Muscle of back (tissue), 13 donors: ENCODE results near the gene TM9SF2. TPM values are rescaled to one million over a fixed set of nuclear protein-coding genes. Genes with fewer than 3 reads are reported as not detected.
"Not testable (repeated sequence)": the region's sequence is repeated elsewhere in the genome, so short reads cannot be mapped to it uniquely, and the experiment has no call there.

Experiments used
- DNase-seq, 3 donors: peaks; one replicate each; pipeline versions ENCODE4 v3.0.0 to v3.0.0-alpha.2; 2013
- long read RNA-seq, 9 donors: transcript quantifications; one replicate each; lab custom pipeline, GENCODE V29; 2026
- polyA plus RNA-seq, 10 donors: library from polyadenylated mRNA; unstranded; fragments of 120-200 nt; gene quantifications; one replicate each; pipeline ENCODE4 v1.2.1, GENCODE V29; 2013; ENCODE audit not compliant: insufficient read length in 10 of 10

The TM9SF2 gene
- 10 to 100 TPM; 77.8 to 96.7 (median 84.9) TPM for polyA plus RNA-seq
- long read RNA-seq, donor 1, transcript TM9SF2-201 (17 exons, 3,430 nt), result major isoform, 15 of 30 reads
- long read RNA-seq, donor 1, partial matches to known transcripts, result 15 of 30 reads
- long read RNA-seq, donor 1, other reads (novel, unspliced or antisense), result 0 of 30 reads
- long read RNA-seq, donor 2, transcript TM9SF2-201 (17 exons, 3,430 nt), result major isoform, 24 of 24 reads
- long read RNA-seq, donor 2, partial matches to known transcripts, result 0 of 24 reads
- long read RNA-seq, donor 2, other reads (novel, unspliced or antisense), result 0 of 24 reads
- long read RNA-seq, donor 3, result 0 reads
- long read RNA-seq, donor 4, transcript TM9SF2-201 (17 exons, 3,430 nt), result major isoform, 21 of 29 reads
- long read RNA-seq, donor 4, partial matches to known transcripts, result 8 of 29 reads
- long read RNA-seq, donor 4, other reads (novel, unspliced or antisense), result 0 of 29 reads
- long read RNA-seq, donor 5, transcript TM9SF2-201 (17 exons, 3,430 nt), result major isoform, 44 of 50 reads
- long read RNA-seq, donor 5, partial matches to known transcripts, result 6 of 50 reads
- long read RNA-seq, donor 5, other reads (novel, unspliced or antisense), result 0 of 50 reads
- long read RNA-seq, donor 6, transcript TM9SF2-201 (17 exons, 3,430 nt), result major isoform, 32 of 56 reads
- long read RNA-seq, donor 6, partial matches to known transcripts, result 23 of 56 reads
- long read RNA-seq, donor 6, other reads (novel, unspliced or antisense), result 0 of 56 reads
- long read RNA-seq, donor 7, transcript TM9SF2-201 (17 exons, 3,430 nt), result major isoform, 19 of 26 reads
- long read RNA-seq, donor 7, partial matches to known transcripts, result 7 of 26 reads
- long read RNA-seq, donor 7, other reads (novel, unspliced or antisense), result 0 of 26 reads
- long read RNA-seq, donor 8, transcript TM9SF2-201 (17 exons, 3,430 nt), result major isoform, 21 of 58 reads
- long read RNA-seq, donor 8, partial matches to known transcripts, result 36 of 58 reads
- long read RNA-seq, donor 8, other reads (novel, unspliced or antisense), result 0 of 58 reads
- long read RNA-seq, donor 9, partial matches to known transcripts, result 0 of 2 reads
- long read RNA-seq, donor 9, other reads (novel, unspliced or antisense), result 0 of 2 reads

DNA sequence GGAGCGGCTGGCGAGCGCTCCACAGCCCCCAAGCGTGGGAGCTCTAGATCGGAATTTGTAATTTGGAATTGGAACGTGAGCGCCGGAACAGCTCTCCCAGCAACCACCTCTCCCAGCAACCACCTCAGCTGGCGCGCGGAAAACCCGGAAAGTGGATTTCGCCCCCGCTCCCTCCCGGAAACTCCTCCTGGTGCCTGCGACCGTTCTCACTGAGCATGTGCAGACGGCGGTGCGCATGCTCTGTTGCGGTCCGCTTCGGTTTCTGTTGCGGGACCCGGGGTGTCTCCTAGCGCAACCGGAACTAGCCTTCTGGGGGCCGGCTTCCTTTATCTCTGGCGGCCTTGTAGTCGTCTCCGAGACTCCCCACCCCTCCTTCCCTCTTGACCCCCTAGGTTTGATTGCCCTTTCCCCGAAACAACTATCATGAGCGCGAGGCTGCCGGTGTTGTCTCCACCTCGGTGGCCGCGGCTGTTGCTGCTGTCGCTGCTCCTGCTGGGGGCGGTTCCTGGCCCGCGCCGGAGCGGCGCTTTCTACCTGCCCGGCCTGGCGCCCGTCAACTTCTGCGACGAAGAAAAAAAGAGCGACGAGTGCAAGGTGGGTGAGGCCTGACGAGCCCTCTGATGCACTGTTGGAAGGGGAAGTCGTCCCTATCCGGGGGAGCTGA is at the start of gene TM9SF2:
Gene TM9SF2 (plus strand): TSS at position 289 of the 664 bp plus-strand sequence. CDS start 135 bp downstream, at position 424.
- DNase-seq, result peak; percentile 98 to 99 (median 99)

DNA sequence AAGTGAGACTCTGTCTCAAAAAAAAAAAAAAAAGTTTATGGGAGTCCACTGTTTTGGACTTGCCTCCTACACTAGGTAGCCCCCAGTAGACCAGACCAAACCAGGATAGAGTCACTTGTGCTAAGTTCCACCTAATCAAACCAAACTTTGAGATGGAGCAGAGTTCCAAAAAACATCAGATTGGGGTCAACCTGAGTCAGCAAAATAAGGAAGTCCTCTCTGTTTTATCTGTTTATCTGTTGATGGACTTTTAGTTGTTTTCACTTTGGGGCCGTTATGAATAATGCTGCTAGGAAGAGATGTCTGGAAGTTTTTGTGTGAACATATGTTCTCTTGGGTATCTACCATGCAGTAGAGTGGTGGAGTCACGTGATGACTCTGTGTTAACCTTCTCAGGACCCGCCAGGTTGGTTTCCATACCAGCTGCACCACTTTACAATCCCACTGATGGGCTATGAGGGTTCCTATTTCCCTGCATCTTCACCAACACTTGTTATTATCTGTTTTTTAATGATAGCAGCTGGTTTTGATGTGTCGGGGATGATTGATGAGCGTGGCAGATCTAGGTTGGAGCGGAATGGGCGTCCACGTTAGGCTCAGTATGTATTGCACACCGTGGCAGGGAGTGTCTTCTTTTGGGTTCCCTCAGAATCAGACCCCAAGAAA is 46.6 kb upstream of the TM9SF2 start:
- no peak for DNase-seq

DNA sequence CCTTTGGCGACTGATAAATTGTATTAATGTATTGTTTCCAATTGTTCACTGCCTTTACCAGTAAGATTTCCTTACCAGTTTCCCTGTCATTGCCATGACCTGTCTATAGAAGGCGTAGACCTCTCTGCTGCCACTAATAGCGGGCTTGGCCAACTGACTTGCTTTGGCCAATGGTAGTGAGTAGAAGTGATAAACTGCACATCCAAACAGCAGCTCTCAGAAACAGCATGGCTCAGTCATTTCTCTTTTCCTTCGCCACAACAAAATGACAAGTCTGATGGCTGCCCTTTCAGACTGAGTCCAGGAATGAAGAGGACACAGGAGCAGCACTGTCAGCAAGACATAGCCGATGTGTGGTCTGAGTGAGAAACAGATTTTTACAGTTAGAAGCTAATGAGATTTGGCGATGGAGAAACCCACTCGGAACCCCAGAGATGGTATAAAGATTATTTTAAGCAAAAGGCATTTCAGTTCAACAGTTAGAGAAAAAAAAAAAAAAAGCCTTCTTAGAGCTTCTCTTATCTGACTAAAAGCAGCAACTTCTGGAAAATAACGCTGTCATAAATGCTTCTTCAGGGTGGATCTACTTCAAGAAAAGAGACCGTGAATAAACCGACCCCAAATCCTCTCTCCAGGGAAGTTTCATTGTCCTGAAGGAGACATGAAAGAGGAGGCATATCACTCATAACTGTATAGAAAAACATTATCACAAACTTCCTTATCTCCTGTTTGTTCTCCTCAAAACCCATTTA is 42.0 kb upstream of the TM9SF2 start:
- DNase-seq, result no peak

GRCh38 chr13:99460802-99461201 is 40.5 kb upstream of the TM9SF2 start:
- DNase-seq, result not testable (repeated sequence)

- no peak for DNase-seq
Observed at GRCh38 chr13:99463646-99464397, 37.5 kb upstream of the TM9SF2 start.

DNA sequence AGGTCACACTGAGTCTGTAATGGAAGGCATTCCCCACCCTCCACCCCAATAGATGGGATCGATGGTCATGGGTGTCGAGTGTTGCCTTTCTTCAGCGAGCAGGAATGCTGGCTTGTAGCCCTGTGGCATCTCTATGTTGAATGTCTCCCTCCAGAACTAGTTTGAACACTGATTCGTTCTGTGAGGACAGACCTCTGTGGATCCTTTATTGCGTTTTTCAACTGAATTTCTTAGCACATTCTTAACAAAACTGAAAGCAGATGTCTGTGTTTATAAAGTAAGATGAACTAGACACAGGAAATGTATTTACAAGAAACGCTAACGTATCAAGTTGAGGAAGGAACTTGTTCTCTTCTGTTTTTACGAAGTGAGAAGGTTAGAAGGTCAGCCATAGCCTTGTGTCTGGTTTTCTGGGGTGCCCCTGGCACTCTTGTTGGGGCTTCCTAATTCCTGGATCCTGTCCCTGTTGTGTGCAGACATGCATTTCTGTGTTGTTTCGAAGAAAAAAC is 36.8 kb upstream of the TM9SF2 start:
- peak; percentile 14 to 56 (median 33) for DNase-seq

- DNase-seq, result no peak
Observed at GRCh38 chr13:99465454-99465853, 35.8 kb upstream of the TM9SF2 start.

DNA sequence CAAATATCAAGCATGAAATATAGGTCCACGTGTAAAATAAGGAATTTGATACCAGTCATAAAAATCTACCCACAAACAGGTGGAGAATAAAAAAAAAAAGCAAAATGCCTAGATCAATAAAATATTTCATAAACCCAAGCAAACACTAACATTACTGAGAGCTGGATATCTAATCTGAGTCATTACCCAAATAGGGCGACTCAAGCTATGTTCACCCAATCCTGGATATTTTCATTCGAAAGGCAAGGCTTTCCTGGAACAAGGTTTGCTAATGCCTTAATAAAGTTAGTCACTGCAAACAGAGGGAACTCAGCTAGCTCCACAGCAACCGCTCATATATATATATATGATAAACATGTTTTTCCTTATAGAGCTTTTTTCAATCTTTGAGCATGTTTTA is 33.5 kb upstream of the TM9SF2 start:
- peak in 1 of 3 donors; percentile 41 for DNase-seq

DNA sequence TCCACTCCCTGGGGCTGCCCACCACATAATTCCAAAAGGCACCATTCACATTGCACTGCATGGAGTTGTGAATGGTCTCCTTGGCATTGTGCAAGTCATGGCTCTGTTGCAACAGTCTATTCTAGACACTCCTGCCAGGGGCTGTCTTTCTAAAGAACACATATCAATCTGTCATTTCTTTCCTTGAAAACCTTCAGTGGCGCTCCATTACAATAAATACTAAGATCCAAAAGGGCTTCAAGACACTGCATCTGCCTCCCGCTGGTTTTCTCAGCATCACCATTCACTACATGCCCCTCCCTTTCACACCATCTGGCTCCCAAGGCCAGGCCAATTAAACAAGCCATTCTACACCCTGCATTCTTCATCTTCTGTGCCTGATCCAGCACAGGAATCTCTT is 32.2 kb upstream of the TM9SF2 start:
- DNase-seq, result no peak

GRCh38 chr13:99470027-99470426 is 31.2 kb upstream of the TM9SF2 start:
- DNase-seq, result no peak

DNA sequence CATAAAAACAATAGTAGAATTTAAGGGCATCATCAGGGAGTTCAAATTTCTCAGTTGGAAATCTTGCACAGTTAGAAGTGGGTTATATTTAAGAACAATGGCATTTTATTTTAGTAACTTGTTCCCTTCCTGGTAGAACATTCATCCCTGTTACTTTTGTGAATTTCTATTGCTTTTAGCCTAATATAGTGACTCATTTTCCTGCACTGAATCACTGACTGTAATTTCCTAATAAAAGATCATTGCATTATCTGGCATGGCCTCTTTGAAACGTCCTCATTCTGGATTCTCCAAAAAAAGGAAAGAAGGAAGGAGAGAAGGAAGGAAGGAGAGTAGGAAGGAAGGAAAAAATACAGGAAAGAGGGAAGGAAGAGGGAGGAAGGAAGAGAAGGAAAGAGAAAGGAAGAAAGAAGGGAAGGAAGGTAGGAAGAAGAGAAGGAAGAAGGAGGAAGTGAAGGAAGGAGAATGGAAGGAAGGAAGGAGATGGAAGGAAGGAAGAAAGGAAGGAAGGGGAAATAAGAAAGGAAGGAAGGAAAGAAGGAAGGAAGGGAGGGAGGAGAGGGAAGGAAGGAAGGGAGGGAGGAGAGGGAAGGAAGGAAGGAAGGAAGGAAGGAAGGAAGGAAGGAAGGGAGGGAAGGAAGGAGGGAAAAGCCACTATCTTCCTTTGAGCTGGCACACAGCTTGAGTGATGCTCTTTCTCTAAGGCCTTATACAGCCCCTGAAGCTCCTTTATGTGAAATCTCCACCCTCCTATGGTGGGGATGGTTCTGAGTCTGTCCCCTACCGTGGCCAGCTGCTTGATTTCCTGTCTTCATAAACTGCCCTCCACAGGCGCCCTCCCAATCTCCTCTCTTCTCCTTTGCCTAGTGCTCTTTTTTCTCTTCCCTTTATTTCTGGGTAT is 29.8 kb upstream of the TM9SF2 start:
- no peak for DNase-seq

DNA sequence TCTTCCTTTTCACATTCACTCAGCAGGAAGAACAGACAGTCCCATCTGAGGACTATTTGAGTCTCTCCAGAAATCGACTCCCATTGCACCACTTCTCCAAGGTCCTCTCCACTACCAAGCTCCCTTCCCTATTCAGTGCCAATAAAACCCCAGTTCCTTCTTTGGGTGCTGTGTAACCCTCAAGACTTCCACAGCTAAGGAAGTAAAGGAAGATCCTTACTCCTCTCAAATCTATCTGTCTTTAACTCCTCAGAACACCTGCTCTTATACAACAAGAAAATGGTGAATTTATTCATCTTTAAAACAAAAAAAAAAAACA is 29.2 kb upstream of the TM9SF2 start:
- DNase-seq, result no peak

DNA sequence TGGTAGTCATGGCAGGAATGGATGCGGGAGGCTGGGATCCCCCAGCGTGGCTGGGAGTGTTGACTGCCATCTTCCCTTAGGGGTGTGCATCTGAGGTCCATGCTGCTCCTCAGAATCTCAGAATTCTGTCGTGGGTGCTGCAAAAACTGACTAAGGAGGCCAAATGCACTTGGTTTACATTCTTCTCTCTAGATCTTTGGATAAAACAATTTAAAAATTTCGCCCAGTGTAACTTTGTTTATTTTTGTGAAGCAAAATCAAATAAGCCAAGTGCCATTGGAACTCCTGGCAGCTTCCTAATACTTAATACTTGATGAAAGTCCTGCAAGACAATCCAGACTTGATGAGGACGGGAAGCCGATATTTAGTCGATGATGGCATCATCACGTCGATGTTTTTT is 27.8 kb upstream of the TM9SF2 start:
- no peak for DNase-seq

DNA sequence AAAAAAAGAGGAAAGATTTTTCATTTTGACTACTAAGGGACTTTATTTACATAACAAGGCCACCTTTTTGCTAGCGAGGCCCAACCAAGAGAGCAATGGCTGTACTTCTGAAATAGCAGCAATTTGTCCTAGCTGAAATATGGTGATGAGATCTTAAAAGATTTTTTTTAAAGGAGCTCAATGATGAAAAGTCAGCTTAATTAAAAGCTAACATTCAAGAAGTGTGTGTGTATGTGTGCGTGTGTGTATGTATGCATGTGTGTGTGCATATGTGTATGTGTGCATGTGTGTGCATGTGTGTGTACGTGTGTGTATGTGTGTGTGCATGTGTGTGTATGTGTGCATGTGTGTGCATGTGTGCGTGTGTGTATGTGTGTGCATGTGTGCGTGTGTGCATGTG is 24.6 kb upstream of the TM9SF2 start:
- DNase-seq, result no peak

GRCh38 chr13:99477493-99477892 is 23.8 kb upstream of the TM9SF2 start:
- DNase-seq, result no peak

DNA sequence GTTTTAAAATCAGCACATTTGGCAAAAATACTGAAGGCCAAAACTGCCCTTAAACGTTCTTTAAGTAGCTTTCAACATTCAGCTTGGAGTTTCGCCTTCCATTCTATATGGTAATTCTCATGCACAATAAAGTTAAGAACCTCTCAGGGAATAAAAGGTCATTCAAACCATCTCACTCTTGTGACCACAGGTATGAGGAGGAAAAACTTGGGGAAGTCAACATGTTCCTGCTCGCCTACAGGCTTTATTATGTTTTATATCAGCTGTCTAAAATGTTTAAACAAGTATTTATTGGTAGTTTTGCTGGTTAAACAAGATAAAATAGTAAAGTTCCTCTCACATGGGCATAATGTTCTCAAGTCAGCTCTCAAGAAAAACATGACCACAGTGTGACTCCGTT is 19.9 kb upstream of the TM9SF2 start:
- DNase-seq, result no peak

- no peak for DNase-seq
Observed at GRCh38 chr13:99484473-99484872, 16.8 kb upstream of the TM9SF2 start.

DNA sequence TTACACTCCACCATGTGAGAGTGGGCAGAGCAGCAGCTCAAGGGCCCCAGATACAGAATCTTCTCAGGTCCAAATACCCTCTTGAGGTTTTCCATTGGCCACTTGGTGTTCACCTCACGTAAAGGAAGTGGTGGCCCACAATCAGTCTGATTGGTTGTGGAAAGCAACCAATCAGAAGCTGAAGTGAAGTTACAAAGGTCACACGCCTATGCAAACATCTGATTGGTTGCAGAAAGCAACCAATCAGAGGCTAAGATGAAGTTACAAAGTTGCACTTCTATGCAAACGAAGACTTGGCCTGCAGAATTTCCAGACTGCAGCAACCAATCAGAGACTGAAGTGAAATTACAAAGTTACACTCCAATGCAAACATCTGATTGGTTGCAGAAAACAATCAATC is 14.3 kb upstream of the TM9SF2 start:
- no peak for DNase-seq

DNA sequence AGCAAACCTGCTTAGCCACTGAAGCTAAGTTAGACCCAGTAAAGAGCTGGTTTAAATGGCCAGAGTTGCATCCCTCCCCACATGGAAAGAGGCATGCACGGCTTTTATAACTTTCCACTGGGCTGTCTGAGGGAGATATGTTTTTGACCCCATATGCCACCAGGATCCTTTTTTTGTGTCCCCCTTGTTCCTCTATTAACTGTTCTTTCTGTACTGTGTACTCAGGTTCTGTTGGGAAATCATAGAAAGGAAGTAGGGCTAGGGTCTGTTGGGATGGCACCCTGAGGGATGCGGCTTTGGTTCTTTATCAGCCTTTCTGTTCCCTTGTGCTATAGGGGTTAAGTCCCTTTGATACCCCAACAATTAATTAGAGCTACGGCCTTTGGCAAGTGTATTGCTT is 12.2 kb upstream of the TM9SF2 start:
- DNase-seq, result no peak
